ENCODE data around the gene DNAJC17.

The DNAJC17 gene

DNA sequence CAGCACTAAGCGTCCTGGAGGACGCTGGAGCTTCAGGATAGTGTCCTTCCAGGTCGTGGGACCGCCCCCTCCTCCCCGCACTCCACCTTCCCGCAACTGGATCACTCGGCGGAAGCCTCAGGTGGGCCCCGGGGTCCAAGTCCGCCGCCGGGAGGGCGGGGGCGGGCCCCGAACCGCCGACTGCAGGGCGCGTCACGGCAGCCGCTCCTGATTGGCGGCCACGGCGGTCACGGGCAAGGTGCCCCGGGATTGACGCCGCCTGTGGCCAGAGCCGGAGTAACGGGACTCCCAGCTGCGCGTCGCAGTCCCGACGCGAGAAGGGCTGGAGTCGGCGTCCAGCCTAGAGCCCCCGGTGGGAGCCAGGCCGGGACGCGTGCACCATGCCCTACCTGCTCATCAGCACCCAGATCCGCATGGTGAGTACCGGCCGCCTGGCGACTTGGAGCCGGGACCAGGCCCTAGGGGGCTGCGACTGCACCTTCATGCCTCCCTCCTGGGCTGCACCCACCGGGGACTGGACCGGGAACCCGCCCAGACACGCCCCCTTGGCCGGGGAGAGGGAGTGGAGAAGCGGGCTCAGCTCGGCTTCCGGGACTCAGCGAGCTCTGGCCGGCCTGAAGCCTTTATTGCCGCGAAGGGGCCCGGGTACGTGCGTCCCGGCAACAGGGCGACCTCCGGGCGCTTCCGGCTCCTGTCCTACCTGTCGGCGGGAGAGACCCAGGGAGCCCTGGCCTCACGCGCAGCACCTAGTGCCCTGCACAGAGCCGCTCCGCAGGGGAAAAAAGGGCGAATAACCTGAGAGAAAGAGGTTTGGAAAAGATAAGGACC, 43.3 kb downstream of the DNAJC17 start, which contains the start of gene GCHFR:
GCHFR (plus strand) TSS at position 268 of the 828 bp plus-strand sequence; CDS start at position 381, 113 bp downstream.
- peak; percentile 33 for DNase-seq

DNA sequence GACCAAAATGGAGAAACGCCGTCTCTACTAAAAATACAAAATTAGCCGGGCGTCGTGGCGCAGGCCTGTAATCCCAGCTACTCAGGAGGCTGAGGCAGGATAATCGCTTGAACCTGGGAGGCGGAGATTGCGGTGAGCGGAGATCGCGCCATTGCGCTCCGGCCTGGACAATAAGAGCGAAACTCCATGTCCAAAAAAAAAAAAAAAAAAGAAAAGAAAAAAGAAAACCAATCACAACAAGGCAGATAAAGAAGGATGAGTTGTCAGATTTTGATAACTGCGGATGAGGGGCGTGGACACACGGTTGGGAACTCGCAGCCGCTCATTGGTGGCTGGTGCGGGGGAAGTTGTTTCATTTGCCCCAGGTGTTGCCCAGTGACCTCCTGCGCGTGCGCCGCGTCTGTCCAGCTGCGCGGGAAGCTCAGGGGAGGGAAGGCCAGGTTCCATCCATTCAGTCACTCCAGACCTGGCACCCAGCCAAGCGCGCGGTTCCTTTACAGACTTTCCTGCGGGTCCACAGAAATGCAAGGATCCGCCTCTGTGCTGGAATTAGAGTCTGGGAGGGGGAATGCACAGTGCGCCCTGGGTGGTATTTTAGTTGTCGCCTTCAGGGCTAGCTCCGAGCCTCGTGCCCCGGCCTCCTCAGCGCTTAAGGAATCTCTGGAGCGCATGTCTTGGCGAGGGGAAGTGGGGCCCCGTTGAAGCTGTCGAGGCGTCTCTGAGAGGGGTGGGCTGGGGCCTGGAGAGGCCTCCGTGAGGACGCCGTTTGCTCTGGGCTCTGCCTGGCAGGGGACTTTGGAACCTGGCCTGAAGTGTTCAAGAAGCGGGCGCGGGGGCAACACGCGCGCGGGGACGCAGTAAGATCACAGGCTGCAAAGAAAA, 44.1 kb downstream of the DNAJC17 start:
- DNase-seq = peak; percentile 68

DNA sequence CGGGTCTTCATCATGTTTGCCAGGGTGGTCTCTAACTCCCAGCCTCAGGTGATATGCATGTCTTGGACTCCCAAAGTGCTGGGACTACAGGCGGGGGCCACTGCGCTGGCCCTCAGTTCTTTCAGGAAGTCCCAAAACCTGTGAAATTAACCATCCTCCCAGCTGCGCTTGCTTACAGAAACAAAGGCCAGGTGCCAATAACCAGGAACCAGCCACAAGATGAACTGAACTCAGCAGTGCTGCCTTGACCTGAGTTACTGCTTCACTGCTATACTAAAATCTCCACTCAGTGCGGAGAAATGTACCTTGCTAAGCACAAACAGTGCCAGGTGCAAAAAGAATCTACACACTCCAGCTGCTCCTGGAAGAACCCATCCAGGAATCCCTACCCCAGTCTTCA, 47.3 kb downstream of the DNAJC17 start:
- DNase-seq = no peak

DNA sequence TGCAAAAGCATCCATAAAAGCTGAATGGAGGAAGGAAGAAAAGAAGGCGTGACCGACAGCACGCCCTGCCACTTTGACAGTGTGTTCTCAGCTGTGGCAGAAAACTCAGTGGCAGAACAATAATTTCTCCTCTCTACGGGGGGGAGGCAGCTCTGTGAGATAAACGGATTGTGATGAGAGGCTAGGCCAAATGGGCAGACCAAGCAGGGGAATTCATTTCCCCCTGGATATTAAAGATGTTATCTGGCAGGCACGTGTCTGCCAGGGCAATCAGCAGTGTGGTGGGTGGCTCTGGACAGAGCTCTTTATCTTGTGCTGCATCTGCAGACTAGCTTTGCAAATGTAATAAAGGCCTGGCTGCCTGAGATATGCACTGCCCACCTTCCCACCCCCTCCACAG, 50.3 kb downstream of the DNAJC17 start:
- no peak for DNase-seq

DNA sequence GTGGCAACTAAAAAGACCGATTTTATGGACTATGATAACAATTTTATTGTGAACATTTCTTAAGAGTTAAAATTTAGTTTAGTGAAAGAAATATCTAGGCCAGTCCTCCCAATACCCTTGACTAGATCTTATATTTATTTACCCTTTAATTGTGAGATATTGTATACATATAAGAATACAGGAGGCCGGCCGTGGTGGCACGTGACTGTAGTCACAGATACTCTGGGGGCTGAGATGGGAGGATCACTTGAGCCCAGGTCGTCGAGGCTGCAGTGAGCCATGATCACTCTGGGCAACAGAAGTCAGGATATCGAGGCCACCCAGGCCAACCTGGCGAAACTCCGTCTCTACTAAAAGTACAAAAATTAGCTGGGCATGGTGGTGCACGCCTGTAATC, 51.5 kb downstream of the DNAJC17 start:
- DNase-seq = no peak

DNA sequence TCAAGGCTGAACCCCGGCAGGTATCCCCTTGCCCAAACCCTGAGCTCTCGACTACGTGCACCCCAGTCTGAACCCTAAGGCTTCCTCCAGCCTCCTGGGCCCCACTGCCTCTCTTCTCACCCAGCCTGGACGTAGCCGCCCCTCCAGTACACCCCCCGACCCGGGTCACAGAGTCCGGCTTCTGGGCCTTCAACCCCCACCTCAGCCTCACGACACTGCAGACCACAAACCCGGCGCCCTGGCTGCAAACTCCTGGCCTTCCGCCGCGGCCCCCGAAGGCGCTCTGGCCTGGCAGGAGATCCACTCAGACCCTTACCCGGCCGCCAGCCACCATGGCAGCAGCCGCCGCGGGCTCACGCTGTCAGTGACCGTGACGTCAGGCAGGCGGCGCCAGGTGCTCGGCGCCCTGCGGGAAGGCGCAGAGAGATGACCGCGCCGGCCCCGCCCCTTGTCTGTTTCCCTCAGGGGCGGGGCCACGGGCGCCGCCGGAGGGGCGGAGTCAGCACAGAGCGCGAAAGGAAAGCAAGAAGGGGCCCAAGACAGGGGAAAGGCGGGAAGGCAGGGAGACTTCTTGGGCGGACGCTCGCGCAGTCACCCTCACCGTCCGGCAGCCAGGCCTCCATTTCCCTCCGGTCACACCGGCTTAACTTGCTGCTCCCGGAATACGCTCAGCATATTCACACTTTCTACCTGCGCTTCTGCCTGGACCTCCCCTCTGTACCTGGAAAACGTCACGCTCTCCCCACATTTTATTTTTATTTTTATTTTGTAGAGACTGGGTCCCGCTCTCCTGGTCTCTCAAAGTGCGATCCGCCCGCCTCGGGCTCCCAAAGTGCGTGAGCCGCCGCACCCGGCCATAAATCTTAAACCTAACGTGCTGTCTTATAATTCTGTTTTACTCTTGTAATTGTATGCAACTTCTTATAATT, 52.1 kb downstream of the DNAJC17 start, which contains the start of gene RMDN3:
RMDN3 (minus strand) TSS at position 372 of the 929 bp plus-strand sequence. CDS start 471 bp downstream, outside the sequence.
- peak; percentile 56 for DNase-seq

DNA sequence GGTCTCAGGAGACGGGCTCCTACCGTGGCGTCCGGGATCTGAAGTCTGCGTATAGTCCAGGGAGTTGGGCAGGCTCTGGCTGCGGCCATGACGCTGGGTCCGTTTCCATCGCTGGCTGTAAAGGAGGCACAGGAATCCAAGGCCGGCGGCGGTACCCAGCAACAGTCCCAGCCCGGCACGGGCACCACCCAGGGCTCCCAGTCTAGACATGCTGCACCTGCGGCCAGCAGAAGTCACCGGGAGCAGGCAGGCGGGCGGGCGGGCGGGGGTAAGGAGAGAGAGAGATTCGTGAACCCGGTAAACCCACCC, 52.7 kb downstream of the DNAJC17 start:
- no peak for DNase-seq

DNA sequence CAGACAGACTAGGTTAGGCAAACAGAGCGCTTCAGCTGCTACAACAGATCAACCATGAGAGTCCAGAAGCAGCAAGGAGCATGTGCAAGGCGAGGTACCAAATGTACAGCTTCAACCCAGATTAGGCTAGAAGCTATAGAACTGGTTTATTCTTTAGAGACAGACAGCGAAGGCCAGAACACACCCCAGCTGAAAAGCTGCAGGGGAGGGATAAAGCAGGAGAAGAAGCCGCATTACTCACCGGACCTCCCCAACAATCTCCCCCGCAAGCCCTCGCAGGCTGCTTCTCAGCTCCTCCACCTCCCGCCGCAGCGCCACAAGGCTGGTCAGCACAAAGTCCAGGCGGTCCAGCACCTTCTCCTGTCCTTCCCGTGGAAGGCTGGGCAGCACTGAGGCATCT, 55.5 kb downstream of the DNAJC17 start:
- no peak for DNase-seq

DNA sequence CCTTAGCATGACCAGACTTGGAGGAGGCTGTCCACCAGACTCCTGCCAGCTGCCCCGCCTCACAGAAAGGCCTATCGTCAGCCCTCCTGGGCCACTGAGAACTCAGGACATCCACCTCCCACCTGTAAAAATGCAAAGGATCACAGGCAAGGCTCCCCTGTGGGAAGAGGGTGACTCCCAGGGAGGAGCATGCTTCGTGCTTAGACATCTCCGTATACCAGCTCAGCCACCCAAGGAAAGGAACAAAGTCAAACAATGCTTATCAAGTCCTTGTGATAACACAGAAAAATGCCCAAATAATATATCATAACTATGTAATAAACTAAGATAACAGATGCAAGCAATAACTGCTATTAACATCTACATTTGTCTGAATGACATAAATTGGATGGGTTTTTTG, 56.4 kb downstream of the DNAJC17 start:
- DNase-seq = no peak

DNA sequence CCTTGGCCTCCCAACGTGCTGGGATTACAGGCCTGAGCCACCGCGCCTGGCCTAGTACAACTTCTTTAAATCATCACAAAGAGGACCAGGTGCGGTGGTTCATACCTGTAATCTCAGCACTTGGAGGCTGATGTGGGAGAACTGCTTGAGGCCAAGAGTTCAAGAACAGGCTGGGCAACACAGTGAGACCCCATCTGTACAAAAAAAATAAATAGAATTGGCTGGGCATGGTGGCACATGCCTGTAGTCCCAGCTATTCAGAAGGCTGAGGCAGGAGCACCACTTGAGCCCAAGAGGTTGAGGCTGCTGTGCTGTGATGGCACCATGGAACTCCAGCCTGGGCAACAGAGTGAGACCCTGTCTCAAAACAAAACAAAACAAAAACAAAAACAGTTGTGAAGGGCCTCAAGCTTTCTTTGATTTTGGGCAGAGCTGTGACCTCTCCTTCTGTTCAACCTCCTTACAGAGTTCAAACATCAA, 58.1 kb downstream of the DNAJC17 start:
- no peak for DNase-seq

DNA sequence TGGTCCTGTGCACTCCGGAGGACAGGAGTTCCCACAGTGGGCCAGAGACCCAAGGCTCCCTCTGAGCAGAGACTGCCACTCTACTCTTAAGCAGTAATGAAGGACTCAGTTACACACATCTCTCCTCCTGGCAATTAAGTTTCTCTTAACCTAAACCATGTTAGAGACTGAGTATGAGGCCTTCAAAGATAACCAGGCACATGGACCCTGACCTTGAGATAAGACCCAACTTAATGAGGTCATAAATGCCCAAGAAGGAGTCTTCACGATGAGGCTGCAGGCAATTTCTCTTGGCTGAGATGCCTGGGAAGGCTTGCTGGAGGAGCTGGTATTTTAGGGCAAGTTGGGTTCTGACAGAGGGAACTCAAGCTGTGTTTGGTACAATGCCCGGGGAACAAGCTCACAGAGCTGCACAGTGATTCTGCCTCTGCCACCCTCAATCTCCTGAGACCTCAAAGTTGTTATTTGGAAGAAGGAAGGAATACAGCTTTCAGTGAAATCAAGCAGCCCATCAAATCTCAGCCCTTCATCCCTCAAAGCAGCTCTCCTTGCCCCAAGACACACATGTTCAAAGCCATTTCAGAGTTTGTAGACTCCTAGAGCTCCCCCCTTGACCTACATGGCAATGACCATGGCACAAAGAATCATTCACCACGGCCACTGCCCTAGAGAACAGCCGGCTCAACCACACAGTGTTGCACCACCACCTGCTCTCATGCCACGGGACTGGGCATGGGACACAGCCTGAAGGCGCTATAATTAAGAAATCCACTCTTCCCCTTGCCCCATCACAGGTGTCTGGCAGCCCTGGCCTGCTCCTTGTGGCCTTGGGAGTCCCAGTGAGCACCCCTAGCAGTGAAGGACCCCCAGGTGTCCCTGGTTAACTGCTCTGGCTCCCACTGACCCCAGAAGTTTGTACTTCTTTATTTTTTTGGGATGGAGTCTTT, 59.3 kb downstream of the DNAJC17 start:
- DNase-seq = no peak

DNA sequence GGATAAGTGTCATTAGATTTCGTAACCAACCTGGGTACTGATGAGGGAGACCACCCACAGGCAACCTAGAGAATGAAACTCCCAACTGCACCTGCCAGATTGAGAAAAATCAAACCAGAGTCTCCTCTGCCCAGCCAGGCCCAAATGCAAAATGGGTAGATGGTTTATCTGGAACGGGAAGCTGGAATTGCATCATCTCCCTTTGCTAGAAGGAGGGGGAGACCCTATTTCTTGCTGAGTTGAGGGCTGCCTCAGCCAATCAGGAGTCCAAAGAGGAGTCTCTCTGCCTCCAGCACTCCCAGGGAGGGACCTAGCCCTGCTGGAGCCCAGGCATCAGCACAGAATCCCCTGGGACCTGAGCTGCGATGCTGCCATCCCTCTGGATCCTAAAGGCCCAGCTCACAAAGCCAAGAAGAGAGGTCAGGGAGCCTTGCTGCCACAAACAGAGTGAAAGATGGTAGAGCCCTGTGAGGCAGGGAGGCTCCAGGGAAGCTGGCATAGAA, 60.3 kb downstream of the DNAJC17 start:
- no peak for DNase-seq

DNA sequence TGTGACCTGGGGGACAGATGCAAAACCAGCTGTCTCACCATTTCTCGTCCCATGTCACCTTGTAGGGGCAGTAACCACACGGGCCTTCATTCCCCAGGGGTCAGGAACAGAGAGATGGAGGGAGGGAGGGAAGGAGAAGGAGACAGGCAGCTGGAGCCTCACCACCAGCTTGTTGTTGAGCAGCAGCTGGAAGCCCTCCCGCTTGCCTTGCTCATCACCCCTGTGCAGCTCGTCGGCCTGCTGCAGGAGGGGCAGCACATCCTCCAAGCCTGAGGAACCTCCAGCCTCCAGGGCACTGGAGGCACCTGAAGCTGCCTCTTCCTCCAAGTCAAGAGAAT, 62.5 kb downstream of the DNAJC17 start:
- DNase-seq = no peak

DNA sequence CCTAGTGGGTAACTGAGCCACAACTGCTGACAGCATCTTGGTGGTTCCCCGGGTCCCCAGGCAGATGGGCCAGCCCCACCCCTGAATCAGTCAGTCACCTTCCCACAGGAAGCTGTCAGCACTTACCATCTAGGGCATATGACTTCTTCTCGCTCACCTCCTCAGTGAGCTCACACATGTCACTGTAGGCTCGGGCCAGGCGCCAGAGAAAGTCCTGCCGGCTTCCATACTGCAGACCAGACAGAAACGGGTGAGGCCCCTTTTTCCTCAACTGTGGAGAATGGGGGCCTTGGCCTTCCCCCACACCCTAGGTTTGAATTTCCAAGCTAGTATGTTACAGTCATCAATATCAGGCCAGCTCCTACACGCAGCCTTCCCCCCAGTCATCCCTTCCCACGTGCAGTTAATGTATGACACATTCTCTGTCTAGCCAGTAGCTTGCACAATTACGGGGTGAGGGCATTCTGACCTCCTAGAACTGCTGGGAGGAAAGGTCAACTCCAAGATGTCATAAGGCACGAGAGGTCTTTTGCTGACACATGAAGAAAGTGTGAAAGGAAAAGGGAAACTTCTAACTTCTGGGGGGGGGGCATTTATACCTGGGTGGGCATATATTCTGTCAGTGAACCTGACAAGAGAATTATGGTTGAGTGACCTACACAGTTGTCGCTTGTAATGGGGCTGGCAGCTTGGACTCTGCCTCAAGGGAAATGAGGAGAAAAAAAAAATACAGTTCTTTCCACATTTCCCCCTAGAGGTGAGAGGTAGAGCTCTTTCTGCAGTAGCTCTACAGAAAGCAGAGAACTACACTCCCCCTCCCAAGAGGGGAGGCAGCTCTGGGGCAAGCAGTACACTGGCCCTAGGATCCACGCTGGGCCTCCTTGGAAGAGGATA, 63.1 kb downstream of the DNAJC17 start:
- DNase-seq = no peak

DNA sequence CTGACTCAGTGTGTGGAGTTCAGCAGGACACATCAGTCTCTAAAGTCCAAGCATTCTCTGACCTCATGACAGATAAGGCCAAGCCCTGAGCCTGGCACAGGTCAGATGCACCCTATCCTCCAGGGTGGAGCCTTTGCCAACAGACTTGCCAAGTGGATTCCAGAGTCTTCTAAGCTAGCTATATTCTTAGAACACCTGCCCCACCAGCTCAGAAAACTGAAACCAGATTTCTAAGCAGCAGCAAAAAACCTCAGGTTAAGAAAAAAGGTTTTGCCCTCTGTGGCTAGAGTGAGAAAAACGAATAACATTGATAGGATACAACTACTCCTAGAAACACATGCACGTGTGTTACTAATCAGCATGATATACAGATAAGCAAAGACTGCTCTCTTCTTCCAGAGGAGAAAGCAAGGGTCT, 63.8 kb downstream of the DNAJC17 start:
- no peak for DNase-seq

DNA sequence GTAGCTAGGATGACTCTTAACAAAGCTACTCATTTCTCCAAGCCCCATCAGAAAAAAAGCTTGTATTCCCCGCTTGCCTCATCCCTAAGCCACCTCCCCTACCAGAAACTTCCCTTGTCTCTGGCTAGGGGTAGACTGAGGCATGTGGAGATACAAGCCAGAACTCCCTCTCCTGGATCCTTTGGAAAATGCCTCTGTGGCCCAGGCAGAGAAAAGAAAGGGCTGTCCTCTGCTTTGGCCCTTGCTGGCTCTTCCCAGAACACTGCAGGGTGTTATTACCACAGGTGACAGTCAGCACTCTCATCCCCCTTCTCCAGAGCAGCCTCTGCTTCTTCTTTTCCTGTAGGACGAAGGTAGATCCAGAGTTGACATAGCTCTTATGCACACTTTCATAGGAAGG, 67.4 kb downstream of the DNAJC17 start:
- DNase-seq = no peak

DNA sequence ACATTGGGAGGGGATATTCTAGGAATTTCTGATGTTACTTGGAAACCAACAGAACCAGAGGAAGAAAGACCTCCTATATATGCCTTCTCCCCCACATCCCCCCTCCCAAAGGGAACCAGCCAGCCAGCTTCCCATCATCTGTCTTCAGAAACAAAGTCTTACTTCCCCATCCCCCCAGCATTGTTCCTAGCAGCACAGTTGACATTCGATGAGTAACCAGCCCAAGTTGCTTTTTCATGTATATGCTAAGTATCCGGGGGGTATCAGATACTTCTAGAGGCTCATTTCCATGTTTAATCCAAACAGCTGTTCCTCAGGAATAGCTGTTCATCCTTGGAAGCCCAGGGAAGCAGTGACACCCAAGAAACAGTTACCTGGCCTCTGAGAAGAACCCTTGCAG, 68.2 kb downstream of the DNAJC17 start:
- DNase-seq = no peak

DNA sequence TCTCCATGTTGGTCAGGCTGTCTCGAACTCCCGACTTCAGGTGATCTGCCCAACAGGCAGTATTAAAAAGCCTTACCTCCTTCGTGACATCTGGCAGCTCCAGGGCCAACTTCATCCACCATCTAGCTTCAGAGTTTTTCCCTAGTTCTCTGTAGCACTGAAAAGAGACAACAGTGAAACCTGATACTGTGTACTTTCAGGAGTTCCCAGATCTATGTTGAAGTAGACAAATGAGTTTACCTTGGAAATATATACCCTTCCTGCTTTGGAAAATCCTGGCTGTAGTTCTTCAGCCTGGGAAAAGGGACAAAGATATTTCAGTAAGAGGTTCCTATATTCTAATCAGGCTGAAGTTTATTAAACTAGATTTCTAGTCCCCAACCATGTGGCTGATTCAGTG, 70.2 kb downstream of the DNAJC17 start:
- no peak for DNase-seq

DNA sequence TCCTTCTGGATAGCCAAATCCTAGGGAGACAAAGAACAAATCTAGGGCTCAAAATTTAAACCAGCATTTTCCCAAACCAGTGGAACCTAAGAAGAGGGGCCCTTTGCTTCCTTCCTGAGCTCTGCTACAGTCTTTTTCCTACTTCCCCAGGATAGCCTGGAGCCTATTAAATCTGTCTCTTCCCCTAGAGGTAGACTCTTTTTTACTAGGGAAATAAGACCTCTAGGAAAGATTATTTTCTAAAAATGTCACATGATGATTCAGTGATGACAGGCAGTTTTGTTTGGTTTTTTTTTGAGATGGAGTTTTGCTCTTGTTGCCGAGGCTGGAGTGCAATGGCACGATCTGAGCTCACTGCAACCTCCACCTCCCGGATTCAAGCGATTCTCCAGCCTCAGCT, 70.7 kb downstream of the DNAJC17 start:
- no peak for DNase-seq

DNA sequence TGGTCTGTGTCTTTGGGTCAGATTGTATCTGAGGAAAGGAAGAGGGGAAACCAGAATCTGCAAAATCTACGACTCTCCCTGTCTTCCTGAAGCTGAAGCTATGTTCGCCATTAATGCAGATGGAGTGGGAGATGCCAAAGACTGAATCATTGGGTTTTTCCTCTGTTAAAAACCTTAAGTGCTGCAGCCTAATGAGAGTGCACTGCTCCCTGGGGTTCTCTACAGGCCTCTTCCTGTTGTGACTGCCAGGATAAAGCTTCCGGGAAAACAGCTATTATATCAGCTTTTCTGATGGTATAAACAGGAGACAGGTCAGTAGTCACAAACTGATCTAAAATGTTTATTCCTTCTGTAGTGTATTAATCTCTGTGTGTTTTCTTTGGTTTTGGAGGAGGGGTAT, 76.2 kb downstream of the DNAJC17 start:
- no peak for DNase-seq
